Lower leg skin (tissue), 4 donors: ENCODE results near the gene ATAD3C. TPM values are rescaled to one million over a fixed set of nuclear protein-coding genes. Genes with fewer than 3 reads are reported as not detected.

Experiments used
- DNase-seq, 2 donors: peaks; one replicate each; pipeline ENCODE4 v3.0.0-alpha.2; 2019; ENCODE audit warnings: low spot score in 2 of 2
- H3K4me3 ChIP-seq: fragments of 200-600 bp; sonication (generic); 2 replicates; pipeline ENCODE4 v1.5.1; 2017; ENCODE audit warnings: mild to moderate bottlenecking, low read depth; ENCODE audit not compliant: poor library complexity, severe bottlenecking
- CTCF ChIP-seq, 3 donors: fragments of 450-650 bp; IDR thresholded peaks; one replicate each; pipeline ENCODE4 v1.5.1; 2016; ENCODE audit warnings: antibody characterized with exemption in 3 of 3, mild to moderate bottlenecking in 3 of 3, moderate library complexity in 2 of 3
- POLR2A ChIP-seq, 2 donors: fragments of 450-650 bp; IDR thresholded peaks; one replicate each; pipeline ENCODE4 v1.6.1; 2016 to 2017; ENCODE audit warnings: antibody characterized with exemption in 2 of 2, mild to moderate bottlenecking in 1 of 2, moderate library complexity in 1 of 2
- WGBS, 2 donors: methylation state at CpG; one replicate each; pipeline ENCODE4 v1.1.5; 2018; 5-methylcytosine and 5-hydroxymethylcytosine counted together
- intact Hi-C: fragments of 100-400 bp; cut with DNase I; formaldehyde crosslinking; loops from one replicate; pipeline ENCODE4 v1.15.0; 2023; ENCODE audit warnings: low total_unique reads
- total RNA-seq, 4 donors: library from RNA; depleted of rRNA; stranded (reverse); fragments of >200 nt; gene quantifications; one replicate each; pipeline ENCODE4 v1.1.0, GENCODE V29; 2016

Gene ATAD3C
- total RNA-seq, 4 donors from 2014 or later = 0.17 to 2.1 (median 0.63) TPM

GRCh38 chr1:1420654-1421141, 28.8 kb upstream of the ATAD3C start:
- intact Hi-C loops = no loop called here
- no peak overlapping the region for H3K4me3 ChIP-seq
- no peak for DNase-seq
- WGBS, 2 donors = 63 to 73% methylated on average over 7 to 12 of the region's 12 CpGs
- TF ChIP-seq POLR2A (IDR thresholded peaks at IDR 0.05) = no peak
- TF ChIP-seq CTCF (IDR thresholded peaks at IDR 0.05) = no peak

GRCh38 chr1:1421147-1421906, 28.2 kb upstream of the ATAD3C start, which contains the start of gene ANKRD65:
ANKRD65 (minus strand) TSS chr1:1421276; CDS start chr1:1421005, 271 bp downstream.
- TF ChIP-seq POLR2A (IDR thresholded peaks at IDR 0.05) (no peak), CTCF (IDR thresholded peaks at IDR 0.05) (no peak)
- WGBS, 2 donors = 65 to 76% methylated on average over 14 to 18 of the region's 18 CpGs
- intact Hi-C loops = no loop called here
- no peak for DNase-seq
- H3K4me3 ChIP-seq = no peak within 1 kb of the TSS

GRCh38 chr1:1421907-1422464, 27.5 kb upstream of the ATAD3C start:
- intact Hi-C loops = no loop called here
- no peak for TF ChIP-seq CTCF (IDR thresholded peaks at IDR 0.05)
- WGBS, 2 donors = 81 to 90% methylated on average over 7 of the region's 7 CpGs
- no peak overlapping the region for H3K4me3 ChIP-seq
- DNase-seq = no peak

- TF ChIP-seq CTCF (IDR thresholded peaks at IDR 0.05) (no peak), POLR2A (IDR thresholded peaks at IDR 0.05) (no peak)
- intact Hi-C loops = no loop called here
- no peak for DNase-seq
- WGBS, 2 donors = 69 to 71% methylated on average over 29 of the region's 29 CpGs
- no peak overlapping the region for H3K4me3 ChIP-seq
Observed at GRCh38 chr1:1422465-1423244, 26.8 kb upstream of the ATAD3C start.

- TF ChIP-seq CTCF (IDR thresholded peaks at IDR 0.05) (no peak), POLR2A (IDR thresholded peaks at IDR 0.05) (no peak)
- WGBS, 2 donors = 79 to 87% methylated on average over 7 of the region's 7 CpGs
- intact Hi-C loops = no loop called here
- no peak for DNase-seq
- no peak overlapping the region for H3K4me3 ChIP-seq
Observed at GRCh38 chr1:1423245-1423597, 26.3 kb upstream of the ATAD3C start.
